AG10803 (cell line): Measurements from ENCODE around the gene NFS1.
A peak's percentile ranks its signal among the peaks of the same experiment; 100 is the strongest.

Source experiments
- DNase-seq: peaks from one replicate; pipeline ENCODE4 v3.0.0; 2010; ENCODE audit warnings: low read depth
- H3K4me3 ChIP-seq: 2 replicates; pipeline ENCODE4 v1.5.1; 2011; ENCODE audit warnings: mild to moderate bottlenecking, low read length, control low read depth
- CTCF ChIP-seq: conservative IDR thresholded peaks from 2 replicates; pipeline ENCODE4 v1.5.1; 2011; ENCODE audit warnings: mild to moderate bottlenecking, low read length, control low read depth, inconsistent platforms

The NFS1 gene

GRCh38 chr20:35661908-35662307 is 37.2 kb downstream of the NFS1 start:
- DNase-seq: no peak
- no peak for TF ChIP-seq CTCF
- peak overlapping the region; percentile 13 for H3K4me3 ChIP-seq

GRCh38 chr20:35661053-35661452 is 38.1 kb downstream of the NFS1 start:
- H3K4me3 ChIP-seq: no peak overlapping the region
- peak; percentile 4 for DNase-seq
- no peak for TF ChIP-seq CTCF

- no peak for DNase-seq
- TF ChIP-seq CTCF: no peak
- H3K4me3 ChIP-seq: no peak overlapping the region
These were observed 38.8 kb downstream of the NFS1 start for GRCh38 chr20:35660122-35660937.

GRCh38 chr20:35657271-35657670 is 41.9 kb downstream of the NFS1 start:
- DNase-seq: no peak
- no peak for TF ChIP-seq CTCF
- H3K4me3 ChIP-seq: no peak overlapping the region

- H3K4me3 ChIP-seq: no peak overlapping the region
- no peak for DNase-seq
- no peak for TF ChIP-seq CTCF
These were observed 44.7 kb downstream of the NFS1 start for GRCh38 chr20:35654415-35654814.

- TF ChIP-seq CTCF: no peak
These were observed 45.3 kb downstream of the NFS1 start for GRCh38 chr20:35653893-35654292.

GRCh38 chr20:35653430-35653734 is 45.8 kb downstream of the NFS1 start:
- H3K4me3 ChIP-seq: no peak overlapping the region
- DNase-seq: no peak
- no peak for TF ChIP-seq CTCF

More at GRCh38 chr20:35653893-35654292, 45.3 kb downstream of the NFS1 start:
- H3K4me3 ChIP-seq: no peak overlapping the region
- DNase-seq: no peak
